GM19240 (cell line): Measurements from ENCODE around the gene CD101.

Experiments
- DNase-seq: peaks from one replicate; pipeline ENCODE4 v3.0.0; 2011; ENCODE audit warnings: low spot score; ENCODE audit not compliant: insufficient read length

CD101 gene

GRCh38 chr1:117051224-117052064, 49.9 kb downstream of the CD101 start:
- DNase-seq: no peak

- DNase-seq: no peak
Observed at GRCh38 chr1:117054068-117054467, 52.5 kb downstream of the CD101 start.

- no peak for DNase-seq
Observed at GRCh38 chr1:117058810-117059209, 57.2 kb downstream of the CD101 start.

- DNase-seq: no peak
Observed at GRCh38 chr1:117059334-117059677, 57.7 kb downstream of the CD101 start.

GRCh38 chr1:117059678-117060440, 58.3 kb downstream of the CD101 start, which contains the start of gene TTF2:
TTF2 (plus strand) TSS chr1:117060326; CDS start chr1:117060347, 21 bp downstream.
- DNase-seq: peak; percentile 77

- DNase-seq: no peak
Observed at GRCh38 chr1:117060441-117061317, 59.1 kb downstream of the CD101 start.

GRCh38 chr1:117061986-117062415, 60.4 kb downstream of the CD101 start:
- DNase-seq: no peak

GRCh38 chr1:117066367-117066766, 64.8 kb downstream of the CD101 start:
- no peak for DNase-seq

- no peak for DNase-seq
Observed at GRCh38 chr1:117067533-117068370, 66.2 kb downstream of the CD101 start.

GRCh38 chr1:117068580-117068979, 67.0 kb downstream of the CD101 start:
- no peak for DNase-seq

- no peak for DNase-seq
Observed at GRCh38 chr1:117069220-117069844, 67.8 kb downstream of the CD101 start.

- no peak for DNase-seq
Observed at GRCh38 chr1:117070124-117070523, 68.6 kb downstream of the CD101 start.

GRCh38 chr1:117076648-117077047, 75.1 kb downstream of the CD101 start:
- DNase-seq: no peak

- no peak for DNase-seq
Observed at GRCh38 chr1:117077267-117077666, 75.7 kb downstream of the CD101 start.

- no peak for DNase-seq
Observed at GRCh38 chr1:117079737-117080136, 78.2 kb downstream of the CD101 start.

GRCh38 chr1:117084231-117084630, 82.7 kb downstream of the CD101 start:
- no peak for DNase-seq
